Stimulated activated naive CD8-positive, alpha-beta T cell treated with anti-CD3 and anti-CD28 coated beads, Interleukin-15, Interleukin-2, amounts not matched to agents 100 ng/mL and 50 ng/mL, for 24 hours (primary cell): ENCODE results near the gene FNDC3B.

ENCODE experiments used
- H3K27ac Mint-ChIP-seq: one replicate; pipeline ENCODE4 v1.8.0; 2021; ENCODE audit warnings: mild to moderate bottlenecking, mixed read lengths
- H3K27me3 Mint-ChIP-seq: one replicate; pipeline ENCODE4 v1.8.0; 2021; ENCODE audit warnings: mixed read lengths
- H3K36me3 Mint-ChIP-seq: one replicate; pipeline ENCODE4 v1.8.0; 2021; ENCODE audit warnings: low read depth, mixed read lengths
- H3K4me1 Mint-ChIP-seq: one replicate; pipeline ENCODE4 v1.8.0; 2021; ENCODE audit warnings: low read depth, mixed read lengths
- H3K4me3 Mint-ChIP-seq: one replicate; pipeline ENCODE4 v1.8.0; 2021; ENCODE audit warnings: mild to moderate bottlenecking, mixed read lengths
- H3K9me3 Mint-ChIP-seq: one replicate; pipeline ENCODE4 v1.8.0; 2021; ENCODE audit warnings: mixed read lengths

Gene FNDC3B

DNA sequence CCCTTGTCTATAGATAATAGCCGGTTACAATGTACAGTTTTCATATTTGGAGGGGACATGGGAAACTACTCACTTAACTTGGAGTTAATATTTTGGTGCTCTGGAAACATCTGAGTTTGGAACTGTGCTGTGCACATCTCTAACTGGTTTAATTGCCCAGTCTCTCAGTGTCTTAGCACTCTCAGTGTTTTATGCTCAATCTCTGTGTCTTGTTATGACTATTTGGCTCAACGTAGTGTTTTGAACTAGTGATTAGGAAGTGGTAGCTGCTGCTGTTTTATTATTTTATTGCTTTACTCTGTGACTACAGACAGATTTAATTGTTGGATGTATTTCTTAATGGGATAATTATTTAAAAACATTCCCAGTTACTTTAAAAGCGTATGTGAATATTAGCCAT lies 17.0 kb downstream of the FNDC3B start:
- H3K36me3 Mint-ChIP-seq = peaks cover 30% of the 10 kb centered on the region
- H3K4me1 Mint-ChIP-seq = peaks cover 26% of the 10 kb centered on the region
- no peak overlapping the region for H3K27ac Mint-ChIP-seq
- H3K4me3 Mint-ChIP-seq = no peak overlapping the region
- H3K9me3 Mint-ChIP-seq = no peaks in the 10 kb centered on the region
- H3K27me3 Mint-ChIP-seq = no peaks in the 10 kb centered on the region

DNA sequence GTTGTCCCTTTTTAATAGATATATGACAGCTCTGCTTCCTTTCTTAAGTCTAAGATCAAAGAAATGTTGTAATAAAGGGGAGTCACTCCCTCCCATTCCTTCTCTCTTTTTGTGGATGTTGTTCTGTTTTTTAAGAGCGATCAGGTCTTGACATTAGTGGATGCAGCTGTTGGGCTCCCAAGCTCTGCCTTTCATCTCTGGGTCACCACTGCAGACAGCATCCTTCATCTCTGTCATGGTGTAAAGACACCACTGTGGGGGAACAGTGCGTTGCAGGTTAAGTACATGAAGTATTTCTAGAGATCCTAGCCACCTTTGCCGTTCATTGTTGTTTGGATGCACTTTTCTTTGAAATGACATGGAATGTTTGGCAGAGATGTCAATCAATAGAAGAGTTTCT lies 17.7 kb downstream of the FNDC3B start:
- Mint-ChIP-seq H3K4me1 (peaks cover 32% of the 10 kb centered on the region), H3K4me3 (no peak overlapping the region), H3K9me3 (no peaks in the 10 kb centered on the region), H3K27me3 (no peaks in the 10 kb centered on the region), H3K36me3 (peaks cover 23% of the 10 kb centered on the region), H3K27ac (no peak overlapping the region)

DNA sequence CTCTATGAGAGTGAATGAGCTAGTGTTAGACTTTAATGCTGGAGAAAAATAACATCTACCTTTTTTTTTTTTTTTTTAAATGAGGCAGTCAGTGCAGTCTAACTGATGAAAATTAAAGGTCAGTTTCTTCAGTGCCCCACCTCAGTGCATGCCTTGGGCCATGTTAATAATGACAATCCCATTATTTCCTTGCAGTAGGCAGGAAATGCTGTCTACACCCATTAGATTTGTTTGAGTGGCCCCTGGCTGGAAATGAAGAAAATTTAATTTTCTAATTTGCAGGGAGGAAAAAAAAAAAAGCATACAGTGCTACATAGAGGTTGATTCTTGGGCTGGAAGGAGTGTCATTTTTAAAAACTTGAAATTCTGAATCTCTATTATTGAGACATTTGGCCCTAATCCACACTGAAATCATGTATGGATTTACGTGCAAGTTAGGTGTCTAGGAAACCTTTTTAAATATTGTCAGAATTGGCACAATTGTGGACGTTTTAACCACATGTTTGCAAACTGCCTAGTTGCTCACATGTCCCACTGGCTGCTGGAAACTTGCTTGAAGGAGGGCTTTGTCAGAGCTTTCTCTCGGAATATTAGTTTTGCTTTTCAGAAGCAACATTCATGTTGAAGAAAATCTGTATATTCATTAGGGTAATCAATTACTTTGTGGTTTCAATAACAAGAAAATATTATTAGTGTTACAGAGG lies 18.4 kb downstream of the FNDC3B start:
- H3K27ac Mint-ChIP-seq = no peak overlapping the region
- no peak overlapping the region for H3K4me3 Mint-ChIP-seq
- peaks cover 39% of the 10 kb centered on the region for H3K4me1 Mint-ChIP-seq
- no peaks in the 10 kb centered on the region for H3K27me3 Mint-ChIP-seq
- H3K36me3 Mint-ChIP-seq = peaks cover 16% of the 10 kb centered on the region
- H3K9me3 Mint-ChIP-seq = no peaks in the 10 kb centered on the region

DNA sequence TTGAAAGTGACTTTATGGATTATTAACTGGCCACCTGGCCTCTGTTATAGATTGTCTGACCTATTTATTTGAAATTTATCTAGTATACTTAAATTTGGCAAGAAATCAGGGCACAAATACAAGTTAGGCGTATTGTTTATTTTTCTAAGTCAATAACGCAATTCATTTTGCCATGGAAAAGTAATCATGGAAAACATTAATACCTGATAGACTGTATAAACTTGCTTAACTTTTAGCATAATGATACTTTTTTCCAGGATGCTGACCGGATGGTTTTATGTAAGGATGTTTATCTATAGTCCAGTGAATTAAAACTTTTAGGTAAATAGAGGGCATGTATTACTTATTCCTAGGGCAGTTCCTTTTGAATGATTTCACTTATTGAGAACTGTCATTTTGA lies 20.2 kb downstream of the FNDC3B start:
- H3K36me3 Mint-ChIP-seq = peaks cover 31% of the 10 kb centered on the region
- H3K27ac Mint-ChIP-seq = no peak overlapping the region
- H3K9me3 Mint-ChIP-seq = no peaks in the 10 kb centered on the region
- no peaks in the 10 kb centered on the region for H3K27me3 Mint-ChIP-seq
- H3K4me3 Mint-ChIP-seq = no peak overlapping the region
- H3K4me1 Mint-ChIP-seq = peaks cover 49% of the 10 kb centered on the region

DNA sequence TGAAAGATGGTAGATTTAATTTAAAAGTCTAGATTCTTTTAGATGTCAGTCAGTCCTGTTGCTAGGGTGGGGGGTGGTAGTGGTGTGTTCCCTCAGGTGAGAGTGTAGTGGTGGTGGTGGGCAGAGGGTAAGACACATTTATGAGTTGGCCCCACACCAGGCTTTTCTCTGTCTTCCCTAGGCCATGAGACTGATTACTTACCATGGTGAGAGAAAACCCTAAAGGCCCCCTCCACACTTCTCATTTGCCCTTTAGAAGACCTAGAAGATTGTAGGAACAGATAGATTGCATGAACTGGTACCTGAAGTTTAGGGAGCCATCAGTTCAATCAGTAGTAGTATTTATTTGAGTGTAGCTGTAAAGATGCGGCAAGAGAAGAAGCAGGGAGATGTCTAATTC lies 20.9 kb downstream of the FNDC3B start:
- peaks cover 49% of the 10 kb centered on the region for H3K4me1 Mint-ChIP-seq
- no peaks in the 10 kb centered on the region for H3K9me3 Mint-ChIP-seq
- H3K27ac Mint-ChIP-seq = no peak overlapping the region

DNA sequence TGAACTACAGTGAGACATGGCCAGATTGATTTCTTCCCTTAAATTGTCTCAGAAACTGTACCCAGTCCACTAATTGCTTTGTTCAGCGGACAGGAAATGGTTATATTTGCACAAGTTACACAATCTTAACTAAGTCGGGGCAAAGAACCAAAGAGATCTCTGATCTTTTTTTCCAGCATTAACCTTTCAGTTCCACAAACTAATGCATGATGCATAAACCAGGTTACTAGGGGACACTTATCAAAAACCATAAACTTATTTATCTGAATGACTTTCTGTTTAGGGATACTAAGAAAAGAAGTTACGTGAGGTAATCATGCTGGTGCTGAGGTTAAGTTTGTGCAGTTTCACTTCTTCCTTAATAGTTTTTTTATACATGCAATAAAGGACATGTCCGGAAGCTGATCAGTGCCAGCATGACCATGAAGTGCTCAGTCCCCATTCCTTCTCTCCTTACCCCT lies 22.4 kb downstream of the FNDC3B start:
- H3K9me3 Mint-ChIP-seq = no peaks in the 10 kb centered on the region
- peaks cover 21% of the 10 kb centered on the region for H3K36me3 Mint-ChIP-seq
- H3K4me1 Mint-ChIP-seq = peaks cover 51% of the 10 kb centered on the region
- H3K27ac Mint-ChIP-seq = no peak overlapping the region
- no peaks in the 10 kb centered on the region for H3K27me3 Mint-ChIP-seq
- peak overlapping the region; percentile 31 for H3K4me3 Mint-ChIP-seq

More for the DNA sequence above, 20.9 kb downstream of the FNDC3B start:
- Mint-ChIP-seq H3K36me3 (peaks cover 33% of the 10 kb centered on the region), H3K4me3 (no peak overlapping the region), H3K27me3 (no peaks in the 10 kb centered on the region)

DNA sequence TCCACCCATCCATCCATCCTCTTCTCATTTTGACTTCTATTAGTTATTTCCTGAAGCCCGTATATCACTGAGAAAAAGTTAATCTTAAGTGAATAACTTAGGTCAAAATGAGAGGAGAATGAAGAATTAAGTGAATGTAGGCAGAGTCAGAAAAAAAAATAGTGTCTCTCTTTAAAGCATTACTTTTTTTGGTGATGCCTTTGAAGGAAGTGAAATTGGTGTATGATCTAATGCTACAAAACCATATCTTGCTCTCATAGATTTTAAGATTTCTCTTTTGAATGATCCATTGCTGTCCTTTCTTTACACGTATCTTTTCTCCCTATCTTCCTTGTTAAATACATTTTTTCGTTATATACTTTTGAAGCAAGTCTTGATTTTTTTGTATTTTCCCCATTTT lies 23.4 kb downstream of the FNDC3B start:
- Mint-ChIP-seq H3K27ac (no peak overlapping the region), H3K4me1 (peaks cover 57% of the 10 kb centered on the region), H3K4me3 (no peak overlapping the region), H3K36me3 (peaks cover 21% of the 10 kb centered on the region), H3K27me3 (no peaks in the 10 kb centered on the region), H3K9me3 (no peaks in the 10 kb centered on the region)

DNA sequence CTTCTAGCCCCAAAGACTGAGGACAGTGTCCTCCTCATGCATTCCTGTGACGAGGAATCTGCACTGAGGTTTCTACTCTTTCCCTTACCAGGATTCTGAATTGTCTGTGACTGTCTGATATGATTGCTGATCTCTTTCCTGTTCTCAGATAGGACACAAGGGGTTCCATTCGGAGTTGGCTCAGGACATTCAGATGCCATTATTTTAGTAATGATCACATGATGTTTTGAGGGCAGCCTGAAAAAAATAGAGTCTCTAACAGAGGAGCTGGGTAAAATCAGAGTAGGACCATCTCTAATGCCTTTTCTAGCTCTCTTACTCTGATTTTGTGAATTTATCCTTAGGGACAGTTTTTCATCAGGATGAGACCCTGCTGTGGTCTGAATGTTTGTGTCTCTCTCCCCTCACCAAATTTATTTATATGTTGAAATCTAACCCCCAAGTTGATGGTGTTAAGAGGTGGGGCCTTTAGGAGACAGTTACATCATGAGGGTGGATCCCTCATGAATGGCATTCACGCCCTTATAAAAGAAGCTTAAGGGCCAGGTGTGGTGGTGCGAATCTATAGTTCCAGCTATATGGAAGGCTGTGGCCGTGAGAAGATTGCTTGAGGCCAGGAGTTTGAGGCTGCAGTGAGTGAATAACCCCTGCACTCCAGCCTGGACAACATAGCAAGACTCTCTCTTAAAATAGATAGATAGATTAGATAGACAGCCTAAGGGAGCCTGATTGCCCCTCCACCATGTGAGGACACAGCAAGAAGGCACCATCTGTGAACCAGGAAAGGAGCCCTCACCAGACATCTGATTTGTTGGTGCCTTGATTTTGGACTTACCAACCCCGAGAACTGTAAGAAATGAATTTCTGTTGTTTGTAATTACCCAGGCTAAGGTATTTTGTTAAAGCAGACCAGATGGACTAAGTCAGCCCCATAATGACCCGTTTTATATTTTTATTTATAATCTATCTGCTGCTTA lies 24.4 kb downstream of the FNDC3B start:
- Mint-ChIP-seq H3K27me3 (no peaks in the 10 kb centered on the region), H3K4me1 (peaks cover 60% of the 10 kb centered on the region), H3K4me3 (no peak overlapping the region), H3K36me3 (peaks cover 19% of the 10 kb centered on the region), H3K27ac (no peak overlapping the region), H3K9me3 (no peaks in the 10 kb centered on the region)

DNA sequence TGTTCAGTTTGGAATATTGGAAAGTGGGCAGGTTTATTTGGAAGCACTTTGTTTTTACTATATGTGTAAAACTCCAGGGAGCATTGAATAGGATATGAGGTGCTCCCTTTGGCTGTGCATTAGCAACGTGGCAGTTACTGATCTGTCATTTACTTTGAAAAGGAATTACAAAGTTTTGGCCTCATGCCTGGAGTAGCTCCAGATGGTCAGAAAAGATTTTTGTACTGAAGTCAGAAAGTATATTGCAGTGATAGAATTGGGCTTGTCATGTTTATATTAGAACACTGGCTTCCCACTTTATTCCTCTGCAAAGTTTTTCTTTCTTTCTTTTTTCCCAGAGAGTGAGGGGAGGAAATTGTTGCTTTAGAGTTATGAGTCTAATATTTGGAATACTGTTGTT lies 26.1 kb downstream of the FNDC3B start:
- Mint-ChIP-seq H3K27ac (no peak overlapping the region), H3K4me1 (peaks cover 60% of the 10 kb centered on the region), H3K9me3 (no peaks in the 10 kb centered on the region), H3K36me3 (peaks cover 19% of the 10 kb centered on the region), H3K27me3 (no peaks in the 10 kb centered on the region), H3K4me3 (no peak overlapping the region)

DNA sequence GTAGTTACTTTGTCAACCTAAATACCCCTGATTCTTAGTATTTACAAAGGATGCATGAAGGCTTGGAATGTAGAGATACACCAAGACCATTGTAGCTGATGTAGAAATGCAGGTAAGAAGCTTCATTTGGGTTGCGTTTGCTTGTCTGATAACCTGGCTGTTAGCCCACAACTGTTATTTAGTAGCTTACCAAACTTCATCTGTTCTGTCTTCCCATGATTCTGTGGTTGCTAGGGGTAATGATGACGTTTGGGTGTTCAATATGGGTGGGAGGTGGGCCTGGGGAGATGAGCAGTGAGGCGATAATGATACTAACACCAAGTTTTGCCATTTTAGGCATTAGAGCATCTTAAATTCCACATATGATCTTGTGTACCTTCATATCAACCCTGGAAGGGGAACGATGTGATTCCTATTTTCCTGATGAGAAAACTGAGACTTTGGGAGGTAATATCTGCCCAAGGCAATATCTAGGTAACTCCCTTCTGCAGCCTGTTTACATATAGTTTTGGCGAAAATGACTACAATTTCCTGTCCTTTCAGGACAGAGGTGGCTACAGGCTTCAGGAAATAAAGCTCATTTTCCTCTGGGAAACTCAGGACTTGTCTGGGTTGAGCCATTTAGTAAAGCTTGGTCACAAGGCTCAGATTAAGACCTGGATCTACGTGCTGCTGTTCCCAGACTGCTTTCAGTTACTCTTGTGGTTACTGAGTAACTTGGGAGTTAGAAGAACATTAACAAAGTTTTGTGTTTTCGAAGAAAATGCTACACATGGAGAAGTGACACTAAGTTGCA lies 26.8 kb downstream of the FNDC3B start:
- no peaks in the 10 kb centered on the region for H3K27me3 Mint-ChIP-seq
- no peak overlapping the region for H3K27ac Mint-ChIP-seq

DNA sequence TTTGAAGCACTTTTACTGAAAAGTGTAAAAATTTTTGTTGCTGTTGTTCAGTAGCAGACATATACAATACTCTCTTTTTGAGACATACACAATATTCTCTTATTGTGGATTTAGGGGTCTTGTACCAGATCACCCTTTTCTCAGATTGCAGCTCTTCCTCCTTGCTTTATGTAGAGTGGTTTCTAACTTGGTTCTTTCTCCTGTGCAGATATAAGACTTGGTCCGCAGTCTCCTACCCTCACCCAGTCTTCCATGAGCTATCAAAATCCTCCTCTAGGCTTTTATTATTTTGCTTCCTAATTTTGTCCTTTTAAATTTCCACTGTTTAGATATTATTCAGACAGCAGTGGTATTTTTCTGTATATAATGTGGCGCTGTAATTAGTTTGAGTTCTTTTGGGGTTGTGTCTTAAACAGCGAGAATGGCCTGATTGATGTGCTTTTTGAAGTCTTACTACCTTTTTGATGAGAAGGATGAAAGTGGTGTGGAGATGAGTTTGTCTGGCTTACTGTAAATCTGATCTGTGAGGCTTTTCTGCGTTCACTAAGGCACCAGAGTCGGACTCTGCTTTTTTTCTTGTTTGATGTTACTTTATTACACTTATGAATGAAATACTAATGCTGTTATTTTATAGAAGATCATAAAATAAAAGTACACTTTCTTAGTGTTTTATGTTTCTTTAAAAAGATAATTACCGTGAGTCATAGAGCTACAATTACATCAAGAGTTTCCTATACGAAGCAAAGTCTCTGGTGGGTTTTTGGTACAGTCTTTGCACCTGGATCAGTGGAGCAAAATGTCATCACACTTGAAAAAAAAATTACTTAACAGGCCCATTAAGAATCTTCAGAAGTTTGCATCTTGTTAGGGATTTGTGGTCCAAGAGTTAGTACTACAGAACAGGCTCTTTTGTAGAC lies 27.8 kb downstream of the FNDC3B start:
- no peak overlapping the region for H3K4me3 Mint-ChIP-seq
- H3K27me3 Mint-ChIP-seq = no peaks in the 10 kb centered on the region
- peak overlapping the region; percentile 47 for H3K27ac Mint-ChIP-seq
- H3K4me1 Mint-ChIP-seq = peaks cover 48% of the 10 kb centered on the region
- H3K36me3 Mint-ChIP-seq = peaks cover 19% of the 10 kb centered on the region
- H3K9me3 Mint-ChIP-seq = no peaks in the 10 kb centered on the region

More for the DNA sequence above, 26.8 kb downstream of the FNDC3B start:
- Mint-ChIP-seq H3K36me3 (peaks cover 19% of the 10 kb centered on the region), H3K4me3 (no peak overlapping the region), H3K9me3 (no peaks in the 10 kb centered on the region), H3K4me1 (peaks cover 55% of the 10 kb centered on the region)

DNA sequence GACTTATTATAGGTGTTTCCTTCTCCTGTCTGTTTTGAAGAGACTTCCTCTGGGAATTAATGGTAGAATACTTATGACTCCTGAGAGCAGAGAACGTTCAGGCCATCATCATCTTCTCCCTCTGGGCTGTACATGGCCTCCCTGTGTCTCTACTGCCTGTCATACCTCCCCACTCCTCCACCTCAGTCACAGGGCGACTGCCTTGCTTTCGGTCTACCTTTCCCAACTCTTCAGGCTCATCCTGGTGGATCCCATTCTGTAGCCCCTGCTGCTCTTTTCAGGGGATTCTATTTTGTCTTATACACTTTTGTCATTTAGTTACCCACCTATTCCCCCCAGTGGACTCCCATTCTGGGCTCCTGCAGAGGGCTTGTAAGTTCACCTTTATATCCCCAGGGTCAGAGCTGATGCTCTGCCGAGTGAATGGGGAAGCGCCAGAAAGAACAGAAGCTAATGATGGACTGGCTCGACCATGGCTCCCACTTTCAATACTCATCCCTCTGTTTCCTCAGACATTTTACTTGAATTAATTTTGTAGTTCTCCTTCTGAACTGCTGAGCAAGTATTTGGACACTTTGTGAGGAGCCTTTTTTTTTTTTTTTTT lies 28.6 kb downstream of the FNDC3B start:
- Mint-ChIP-seq H3K4me1 (peaks cover 40% of the 10 kb centered on the region), H3K27me3 (no peaks in the 10 kb centered on the region), H3K9me3 (no peaks in the 10 kb centered on the region), H3K36me3 (peaks cover 24% of the 10 kb centered on the region), H3K4me3 (peak overlapping the region; percentile 13), H3K27ac (peak overlapping the region; percentile 36)

DNA sequence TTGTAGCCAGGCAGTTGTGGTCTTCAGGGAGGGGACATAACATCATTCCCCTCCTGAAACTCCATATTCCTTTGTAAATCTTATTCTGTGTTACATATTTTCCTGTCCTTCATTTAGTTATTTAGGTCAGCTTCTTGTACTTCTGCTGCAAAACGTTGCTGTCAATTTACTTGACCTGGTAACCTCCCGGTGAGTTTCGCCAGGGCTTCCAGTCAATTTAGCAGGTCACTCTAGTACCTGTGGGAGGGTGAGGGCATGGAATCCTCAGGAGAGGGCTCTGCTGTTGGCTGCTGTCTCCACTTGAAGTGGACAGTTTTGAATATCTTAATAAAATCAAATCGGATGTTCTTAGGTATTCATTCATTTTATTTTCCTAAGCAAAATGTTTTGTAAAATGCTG lies 29.6 kb downstream of the FNDC3B start:
- H3K36me3 Mint-ChIP-seq = peaks cover 23% of the 10 kb centered on the region
- no peaks in the 10 kb centered on the region for H3K27me3 Mint-ChIP-seq
- no peaks in the 10 kb centered on the region for H3K9me3 Mint-ChIP-seq
- no peak overlapping the region for H3K4me3 Mint-ChIP-seq
- H3K27ac Mint-ChIP-seq = peak overlapping the region; percentile 42
- H3K4me1 Mint-ChIP-seq = peaks cover 34% of the 10 kb centered on the region
